DMS53 treated with DMSO at 0.1 percent for 48 hours (cell line): ENCODE measurements around the gene PLEKHG5.

Experiments
- DNase-seq: peaks from one replicate; lab custom pipeline; 2025; ENCODE audit not compliant: unreplicated experiment; lab: John Stamatoyannopoulos, UW

PLEKHG5 gene, protein sequence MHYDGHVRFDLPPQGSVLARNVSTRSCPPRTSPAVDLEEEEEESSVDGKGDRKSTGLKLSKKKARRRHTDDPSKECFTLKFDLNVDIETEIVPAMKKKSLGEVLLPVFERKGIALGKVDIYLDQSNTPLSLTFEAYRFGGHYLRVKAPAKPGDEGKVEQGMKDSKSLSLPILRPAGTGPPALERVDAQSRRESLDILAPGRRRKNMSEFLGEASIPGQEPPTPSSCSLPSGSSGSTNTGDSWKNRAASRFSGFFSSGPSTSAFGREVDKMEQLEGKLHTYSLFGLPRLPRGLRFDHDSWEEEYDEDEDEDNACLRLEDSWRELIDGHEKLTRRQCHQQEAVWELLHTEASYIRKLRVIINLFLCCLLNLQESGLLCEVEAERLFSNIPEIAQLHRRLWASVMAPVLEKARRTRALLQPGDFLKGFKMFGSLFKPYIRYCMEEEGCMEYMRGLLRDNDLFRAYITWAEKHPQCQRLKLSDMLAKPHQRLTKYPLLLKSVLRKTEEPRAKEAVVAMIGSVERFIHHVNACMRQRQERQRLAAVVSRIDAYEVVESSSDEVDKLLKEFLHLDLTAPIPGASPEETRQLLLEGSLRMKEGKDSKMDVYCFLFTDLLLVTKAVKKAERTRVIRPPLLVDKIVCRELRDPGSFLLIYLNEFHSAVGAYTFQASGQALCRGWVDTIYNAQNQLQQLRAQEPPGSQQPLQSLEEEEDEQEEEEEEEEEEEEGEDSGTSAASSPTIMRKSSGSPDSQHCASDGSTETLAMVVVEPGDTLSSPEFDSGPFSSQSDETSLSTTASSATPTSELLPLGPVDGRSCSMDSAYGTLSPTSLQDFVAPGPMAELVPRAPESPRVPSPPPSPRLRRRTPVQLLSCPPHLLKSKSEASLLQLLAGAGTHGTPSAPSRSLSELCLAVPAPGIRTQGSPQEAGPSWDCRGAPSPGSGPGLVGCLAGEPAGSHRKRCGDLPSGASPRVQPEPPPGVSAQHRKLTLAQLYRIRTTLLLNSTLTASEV

DNA sequence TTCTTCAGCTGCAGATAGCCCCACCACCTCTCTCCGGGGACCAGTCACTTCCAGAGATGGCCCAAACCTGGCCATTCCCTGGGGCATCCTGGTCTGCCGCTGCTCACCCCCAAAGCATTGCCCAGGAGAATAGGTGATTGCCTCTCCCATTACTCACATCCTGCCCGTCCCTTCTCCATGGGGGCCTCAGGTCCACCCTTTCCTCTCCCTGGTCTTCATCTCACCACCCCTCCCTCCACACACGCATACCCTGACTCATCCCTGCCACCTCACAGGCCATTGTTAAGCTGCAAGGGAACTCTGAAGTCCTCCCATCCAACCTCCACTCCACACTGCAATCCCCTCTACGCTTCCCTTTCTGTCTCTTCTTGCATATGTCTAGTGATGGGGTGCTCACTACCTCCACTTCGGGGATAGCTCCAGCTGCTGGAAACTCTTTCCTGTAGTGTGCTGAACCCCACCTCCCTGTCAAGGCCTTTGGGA is at the start of gene PLEKHG5:
PLEKHG5 (minus strand) TSS at position 188 of the 483 bp plus-strand sequence. CDS start 14,096 bp downstream, outside the sequence.
- peak; percentile 21 for DNase-seq

- DNase-seq = no peak
These were observed 47.5 kb upstream of the PLEKHG5 start for GRCh38 chr1:6538956-6539355.

DNA sequence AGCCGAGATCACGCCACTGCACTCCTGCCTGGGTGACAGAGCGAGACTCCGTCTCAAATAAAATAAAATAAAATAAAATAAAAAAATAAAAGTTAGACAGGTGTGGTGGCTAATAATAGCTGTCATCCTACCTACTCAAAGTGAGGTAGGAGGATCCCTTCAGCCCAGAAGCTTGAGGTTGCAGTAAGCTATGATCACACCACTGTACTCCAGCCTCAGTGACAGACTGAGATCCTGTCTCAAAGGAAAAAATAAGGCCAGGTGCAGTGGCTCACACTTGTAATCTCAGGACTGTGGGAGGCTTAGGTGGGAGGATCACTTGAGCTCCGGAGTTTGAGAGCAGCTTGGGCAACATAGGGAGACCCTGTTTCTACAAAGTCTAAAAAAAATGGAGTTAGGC is 44.8 kb upstream of the PLEKHG5 start:
- DNase-seq = no peak

DNA sequence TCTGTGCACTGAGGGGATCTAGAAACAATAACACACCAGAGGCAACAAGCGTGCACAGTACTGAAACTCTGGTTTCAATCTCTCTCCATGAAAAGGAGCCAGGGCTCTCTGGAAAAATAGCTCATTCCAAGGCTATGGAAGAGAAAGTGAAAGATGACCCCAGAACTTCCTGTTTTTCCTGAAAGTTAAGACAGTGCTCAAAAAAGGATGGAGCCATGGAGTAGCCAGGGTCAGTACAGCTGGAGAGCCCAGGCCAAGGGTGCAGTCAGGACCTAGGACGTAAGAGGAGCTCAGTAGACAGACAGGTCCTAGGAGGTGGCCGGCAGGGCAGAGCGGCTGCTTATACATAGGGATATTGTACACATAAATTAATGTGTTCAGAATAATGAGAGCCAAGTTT is 43.7 kb upstream of the PLEKHG5 start:
- no peak for DNase-seq

DNA sequence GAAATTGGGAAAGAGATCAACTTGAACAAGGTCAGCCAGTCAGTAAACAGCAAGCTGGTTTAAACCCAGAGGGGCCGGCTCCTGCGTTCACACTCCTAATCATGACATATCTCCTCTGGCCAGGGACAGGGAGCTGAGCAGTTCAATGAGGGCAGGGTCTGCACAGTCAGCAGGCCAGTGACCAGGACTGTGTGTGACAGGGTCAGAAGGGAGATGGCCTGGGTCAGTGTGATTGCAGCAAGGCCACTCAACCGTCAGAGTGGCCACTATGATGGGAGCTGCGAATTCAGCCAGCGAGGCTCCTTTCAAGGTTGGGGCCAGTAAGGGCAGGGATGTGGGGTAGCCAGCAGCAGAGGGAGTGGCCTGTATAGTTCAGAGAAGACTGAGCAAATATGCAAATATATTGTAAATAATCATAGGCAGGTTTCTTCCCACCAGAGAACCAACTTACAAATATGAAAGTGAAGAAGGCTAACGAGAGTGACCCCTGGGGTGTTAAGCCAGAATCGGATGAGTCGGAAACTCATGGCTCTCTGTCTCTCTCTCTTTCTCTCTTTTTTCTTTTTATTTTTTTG is 42.9 kb upstream of the PLEKHG5 start:
- no peak for DNase-seq

- no peak for DNase-seq
These were observed 40.5 kb upstream of the PLEKHG5 start for GRCh38 chr1:6531996-6532395.

DNA sequence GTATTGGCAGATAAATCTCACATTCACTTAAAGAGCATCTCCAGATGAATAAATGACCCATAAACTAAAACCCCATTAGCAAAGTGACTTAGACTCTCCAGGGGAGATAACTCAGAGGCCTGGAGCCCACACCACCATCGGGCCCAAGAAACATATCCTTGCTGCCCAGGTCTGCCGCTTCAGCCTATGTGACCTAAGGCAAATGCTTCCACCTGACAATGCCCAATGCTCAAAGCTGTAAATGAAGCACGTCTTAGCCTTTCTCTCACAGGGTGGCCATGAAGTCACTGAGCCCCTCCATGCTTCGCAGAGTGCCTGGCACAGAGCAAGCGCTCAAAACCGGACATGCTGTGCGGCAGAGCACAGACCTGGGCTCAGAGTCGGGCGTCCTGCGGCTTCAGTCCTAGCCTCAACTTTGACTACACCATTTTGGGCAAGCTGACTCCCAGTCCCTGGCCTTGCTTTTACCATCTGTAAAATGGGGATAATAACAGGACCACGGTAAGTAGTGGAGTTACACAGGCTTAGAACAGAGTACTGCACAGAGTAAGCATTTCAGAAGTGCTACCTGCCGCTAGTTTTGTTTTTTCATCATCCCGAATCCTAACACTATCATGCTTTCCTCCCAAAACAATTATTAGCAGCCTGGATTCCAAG is 39.2 kb upstream of the PLEKHG5 start:
- no peak for DNase-seq

DNA sequence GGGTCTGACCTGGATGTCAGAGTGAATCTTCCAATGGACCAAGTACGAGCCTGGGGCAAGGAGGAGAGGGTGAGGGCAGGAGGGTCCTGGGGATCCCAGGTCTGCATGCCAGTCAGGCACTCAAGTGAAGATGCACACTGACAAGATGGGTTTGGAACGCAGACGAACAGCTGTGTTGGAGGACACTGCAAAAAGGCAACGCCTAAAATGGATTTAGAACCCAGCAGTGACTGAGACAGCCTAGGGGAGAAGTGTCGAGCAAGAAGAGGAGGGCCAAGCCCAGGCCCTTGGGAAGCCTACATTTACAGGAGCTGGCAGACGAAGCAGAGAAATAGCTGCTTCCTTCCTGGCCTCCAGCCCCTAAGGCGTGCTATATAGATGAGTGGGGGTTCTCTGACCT is 37.0 kb upstream of the PLEKHG5 start:
- DNase-seq = no peak

GRCh38 chr1:6526316-6526715 is 34.8 kb upstream of the PLEKHG5 start:
- DNase-seq = no peak

GRCh38 chr1:6523566-6523965 is 32.1 kb upstream of the PLEKHG5 start:
- DNase-seq = peak; percentile 31

DNA sequence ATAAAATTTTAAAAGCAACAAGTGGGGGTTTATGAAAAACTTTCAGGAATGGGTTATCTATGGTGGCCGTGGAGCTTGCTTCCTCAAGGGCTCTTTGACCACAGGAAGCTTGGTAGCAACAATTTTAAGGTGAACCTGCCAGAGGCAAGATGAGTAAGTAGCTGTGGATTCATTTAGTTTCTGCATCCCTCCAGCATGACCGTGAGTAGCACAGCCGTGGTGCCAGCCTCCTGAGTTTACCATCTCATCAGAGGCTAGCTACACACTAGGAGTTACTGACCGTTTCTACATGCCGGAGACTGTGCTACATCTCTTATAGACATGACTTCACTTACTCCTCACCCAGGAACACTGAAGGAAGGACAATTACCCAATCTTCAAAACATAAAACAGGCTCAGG is 30.1 kb upstream of the PLEKHG5 start:
- no peak for DNase-seq

DNA sequence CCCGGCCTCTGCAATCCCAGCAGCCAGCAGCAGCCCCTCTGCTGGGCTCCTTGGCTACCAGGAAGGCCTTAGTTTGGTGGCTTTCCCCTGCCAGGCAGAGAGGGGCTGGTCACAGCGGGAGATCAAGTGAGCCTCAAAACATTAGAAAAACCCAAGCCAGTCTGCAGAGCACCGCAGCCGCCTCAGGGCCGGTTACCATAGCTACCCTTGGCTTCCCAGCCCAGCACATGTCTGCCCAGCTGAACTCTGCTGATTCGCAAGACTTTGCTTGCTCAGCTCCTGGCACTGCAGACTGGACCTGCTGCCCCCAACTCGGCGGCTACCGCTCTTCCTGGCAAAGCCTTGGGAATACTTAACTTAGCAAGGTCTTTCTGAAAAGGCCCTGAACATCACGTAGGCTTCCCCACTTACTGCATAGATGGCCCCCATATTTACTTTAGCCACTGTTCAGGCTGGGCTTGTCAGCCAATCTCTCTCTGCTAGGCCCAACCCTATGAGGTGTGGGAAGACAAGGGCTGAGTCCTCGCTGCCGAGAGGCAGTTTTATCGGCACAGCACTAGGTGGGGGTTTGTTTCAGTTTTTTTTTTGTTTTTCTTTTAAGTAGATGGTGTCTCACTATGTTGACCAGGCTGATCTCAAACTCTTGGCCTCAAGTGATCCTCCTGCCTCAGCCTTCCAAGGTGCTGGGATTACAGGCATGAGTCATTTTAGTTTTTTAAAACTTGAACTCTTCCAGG is 28.6 kb upstream of the PLEKHG5 start:
- no peak for DNase-seq

DNA sequence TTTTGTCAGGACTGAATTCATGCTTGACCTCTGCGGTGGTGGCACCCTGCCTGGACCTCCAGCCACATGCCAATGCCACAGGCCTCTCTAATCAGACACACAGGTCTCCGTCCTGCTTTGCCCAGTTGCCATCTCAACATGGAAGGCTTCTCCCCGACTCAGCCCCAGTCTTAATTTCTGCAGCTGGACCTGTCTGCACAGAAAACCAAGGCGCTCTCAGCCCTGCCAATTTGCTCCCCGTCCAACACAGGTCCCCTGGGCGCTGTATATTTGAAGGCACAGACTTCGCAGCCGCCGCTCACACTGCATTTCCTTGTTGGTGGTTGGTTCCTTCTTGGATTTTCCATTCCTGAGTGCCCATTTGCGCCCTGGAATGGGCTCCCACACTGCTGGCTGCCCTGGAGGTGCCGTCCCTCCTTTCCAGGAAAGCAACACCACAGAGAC is 28.0 kb upstream of the PLEKHG5 start:
- no peak for DNase-seq

GRCh38 chr1:6517435-6517851 is 26.0 kb upstream of the PLEKHG5 start:
- DNase-seq = no peak

DNA sequence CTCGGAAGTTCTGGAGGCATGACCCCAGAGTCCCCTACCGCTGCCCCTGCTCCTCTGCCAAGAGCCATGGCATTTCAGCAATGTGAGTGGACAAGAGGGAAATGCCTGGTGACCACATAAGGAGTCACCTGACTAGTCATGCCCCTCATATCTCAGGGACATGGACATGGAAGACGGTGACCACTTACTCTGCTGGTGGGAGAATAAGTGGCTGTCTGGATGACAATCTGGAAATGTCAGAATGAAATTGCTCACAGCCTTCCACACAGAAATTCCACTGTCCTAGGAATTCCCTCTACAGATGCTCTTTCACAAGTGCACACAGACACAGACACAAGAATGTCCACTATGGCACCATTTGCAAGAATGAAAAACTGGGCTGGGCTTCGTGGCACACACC is 24.3 kb upstream of the PLEKHG5 start:
- no peak for DNase-seq

GRCh38 chr1:6513320-6513801 is 21.9 kb upstream of the PLEKHG5 start:
- DNase-seq = no peak

- no peak for DNase-seq
These were observed 21.4 kb upstream of the PLEKHG5 start for GRCh38 chr1:6512908-6513280.

- no peak for DNase-seq
These were observed 20.9 kb upstream of the PLEKHG5 start for GRCh38 chr1:6512245-6512907.

DNA sequence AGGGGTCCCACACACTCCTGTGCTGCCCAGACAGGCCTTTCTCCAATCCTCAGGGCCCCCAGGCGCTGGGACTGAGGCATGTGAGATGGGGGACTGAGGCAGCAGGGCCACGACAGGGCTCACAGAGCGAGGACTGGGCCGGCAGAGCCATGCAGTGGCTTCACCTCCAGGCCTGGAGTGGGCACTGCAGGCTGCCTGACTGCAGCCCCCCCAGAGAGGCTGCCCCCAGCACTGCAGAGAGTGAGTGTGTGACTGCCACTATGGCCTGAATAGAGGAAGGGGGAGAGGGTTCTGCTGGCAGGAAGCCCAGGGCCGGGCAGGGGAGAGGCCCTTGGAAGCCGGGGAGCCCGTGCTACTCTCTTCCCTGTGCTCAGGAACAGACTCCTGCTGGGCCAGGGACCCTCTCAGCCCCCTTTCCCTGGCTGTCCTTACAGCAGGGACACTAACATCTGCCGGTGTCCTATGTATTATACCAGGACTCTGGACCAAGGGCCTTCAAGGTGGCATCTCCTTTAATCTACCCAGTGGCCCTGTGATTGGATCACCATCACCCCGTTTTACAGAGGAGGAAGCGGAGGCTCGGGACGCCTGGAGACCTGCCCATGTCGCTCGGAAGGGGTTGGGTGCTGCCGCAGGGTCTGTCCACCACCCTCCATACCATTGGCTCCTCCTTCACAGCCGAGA is 20.2 kb upstream of the PLEKHG5 start:
- no peak for DNase-seq
